K562 (cell line): ENCODE measurements around the gene SLC5A2. TPM values are rescaled to one million over a fixed set of nuclear protein-coding genes. Genes with fewer than 3 reads are reported as not detected.

Experiments used
- ATF7 ChIP-seq: fragments of 450-650 bp; IDR thresholded peaks from 2 replicates; pipeline ENCODE4 v1.7.1; 2014; ENCODE audit warnings: mild to moderate bottlenecking, moderate library complexity
- BRD4 ChIP-seq: fragments of 200-600 bp; sonication (generic); IDR thresholded peaks from 2 replicates; pipeline ENCODE4 v1.6.1; 2017; ENCODE audit warnings: inconsistent platforms
- CBX5 ChIP-seq: IDR thresholded peaks from 2 replicates; pipeline ENCODE4 v1.6.1; 2014; ENCODE audit warnings: low read depth, borderline replicate concordance
- HDAC8 ChIP-seq: fragments of 450-650 bp; IDR thresholded peaks from 2 replicates; pipeline ENCODE4 v1.6.1; 2016; ENCODE audit warnings: mild to moderate bottlenecking, missing genetic modification characterization, moderate library complexity, missing compliant biosample characterization
- HSF4 ChIP-seq: fragments of 250-450 bp; sonication (Bioruptor Pico); IDR thresholded peaks from 2 replicates; pipeline ENCODE4 v2.1.2; 2022; ENCODE audit warnings: mild to moderate bottlenecking, moderate library complexity, borderline replicate concordance
- KDM4B ChIP-seq, 2 experiments: fragments of 450-650 bp in 1 of 2; sonication (generic) in 1 of 2; IDR thresholded peaks; 2 replicates each; pipeline ENCODE4 v1.6.1; 2016 to 2017; ENCODE audit warnings: borderline replicate concordance in 2 of 2, antibody characterized with exemption in 1 of 2, low read depth in 1 of 2, mild to moderate bottlenecking in 1 of 2
- NFIC ChIP-seq: fragments of 450-650 bp; IDR thresholded peaks from 2 replicates; pipeline ENCODE4 v1.6.1; 2017; ENCODE audit warnings: mild to moderate bottlenecking, inconsistent platforms
- NONO ChIP-seq, 2 experiments: fragments of 200-400 bp in 1 of 2; fragments of 450-650 bp in 1 of 2; formaldehyde crosslinking in 1 of 2; IDR thresholded peaks; 2 replicates each; pipeline ENCODE4 v1.6.1; 2017; ENCODE audit warnings: low read depth in 2 of 2, mild to moderate bottlenecking in 2 of 2, moderate library complexity in 2 of 2, low read length in 1 of 2
- NRF1 ChIP-seq, 2 experiments: fragments of 450-650 bp; IDR thresholded peaks in 1 of 2; conservative IDR thresholded peaks in 1 of 2; 2 replicates each; pipeline ENCODE4 v1.6.1; 2014; ENCODE audit warnings: mild to moderate bottlenecking in 2 of 2
- POLR2A ChIP-seq: fragments of 450-650 bp; conservative IDR thresholded peaks from 2 replicates; pipeline ENCODE4 v1.6.1; 2016
- PRDM10 ChIP-seq: fragments of 450-650 bp; IDR thresholded peaks from 2 replicates; pipeline ENCODE4 v1.6.1; 2018; ENCODE audit not compliant: partially characterized antibody
- SAP30 ChIP-seq: fragments of 200-600 bp; sonication (generic); IDR thresholded peaks from 2 replicates; pipeline ENCODE4 v1.6.1; 2012; ENCODE audit warnings: borderline replicate concordance, low read depth, mild to moderate bottlenecking, moderate library complexity, low read length, control low read depth, inconsistent platforms; ENCODE audit not compliant: insufficient read depth, poor library complexity, severe bottlenecking
- STAG1 ChIP-seq: sonication (generic); formaldehyde crosslinking; IDR thresholded peaks from 2 replicates; pipeline ENCODE4 v1.5.0; 2020; ENCODE audit warnings: missing genetic modification reagents, borderline replicate concordance
- TFAP4 ChIP-seq: sonication (generic); formaldehyde crosslinking; IDR thresholded peaks from 2 replicates; pipeline ENCODE4 v1.8.0; 2022; ENCODE audit warnings: missing genetic modification reagents, mild to moderate bottlenecking, moderate library complexity, borderline replicate concordance
- ZBTB1 ChIP-seq: sonication (generic); formaldehyde crosslinking; IDR thresholded peaks from 2 replicates; pipeline ENCODE4 v1.8.1; 2023; ENCODE audit warnings: missing genetic modification reagents, low read depth, mild to moderate bottlenecking, borderline replicate concordance
- ZNF12 ChIP-seq: sonication (generic); formaldehyde crosslinking; IDR thresholded peaks from 2 replicates; pipeline ENCODE4 v1.4.0; 2020; ENCODE audit warnings: mild to moderate bottlenecking, missing genetic modification reagents
- ZNF140 ChIP-seq: fragments of 250-450 bp; sonication (Bioruptor Pico); IDR thresholded peaks from 2 replicates; pipeline ENCODE4 v1.8.0; 2021; ENCODE audit warnings: moderate library complexity, mild to moderate bottlenecking, inconsistent platforms
- ZNF143 ChIP-seq: sonication (generic); formaldehyde crosslinking; IDR thresholded peaks from 2 replicates; pipeline ENCODE4 v1.9.0; 2022; ENCODE audit warnings: mild to moderate bottlenecking, missing genetic modification reagents
- polyA plus RNA-seq, 8 experiments: library from polyadenylated mRNA; depleted of rRNA in 4 of 8; stranded (reverse) in 5 of 8; unstranded in 3 of 8; fragments of >200 nt; fragmentation: Nextera tagmentation in 2 of 8; fragmentation: Illumina TruSeq in 1 of 8; extraction: Ambion mirVana in 2 of 8; extraction: Trizol in 1 of 8; gene quantifications; 2 replicates each; pipeline versions ENCODE4 v1.2.1 to v1.2.3, GENCODE V29; 2011 to 2014; ENCODE audit warnings: inconsistent platforms in 1 of 8, missing spikeins in 1 of 8
- total RNA-seq, 7 experiments: library from RNA; depleted of rRNA in 6 of 7; stranded (reverse); fragments of >200 nt in 6 of 7; fragmentation: Illumina TruSeq in 2 of 7; extraction: Trizol in 2 of 7; gene quantifications; 2 replicates each; pipeline versions ENCODE4 v1.2.1 to v1.2.3, GENCODE V29; 2011 to 2021; ENCODE audit warnings: low replicate concordance in 1 of 7
- TF ChIP-seq, protein P1 (sequence below): sonication (generic); formaldehyde crosslinking; IDR thresholded peaks from 2 replicates; pipeline ENCODE4 v1.9.0; 2022; ENCODE audit warnings: mild to moderate bottlenecking, missing genetic modification reagents

The SLC5A2 gene
- total and polyA plus RNA-seq, 9 of the 15 experiments (the other 6 are each of a cell fraction or from before 2014, with no cell fraction given), result 0.07 to 2.7 (median 2.2) TPM; not detected in 6

- TF ChIP-seq TFAP4 (CRISPR knock-in tag), result peak; percentile 66; the same call in 1 of the 2 replicates
- TF ChIP-seq CBX5, result peak; percentile 29; the same call in 1 of the 2 replicates
- TF ChIP-seq STAG1, result 0 out of 2 replicates have a peak, but pooled peaks have one; percentile 32
- no peak for TF ChIP-seq HDAC8 (tag)
- TF ChIP-seq ZNF12 (CRISPR knock-in tag), result 0 out of 2 replicates have a peak, but pooled peaks have one; percentile 49
- TF ChIP-seq, protein P1, sequence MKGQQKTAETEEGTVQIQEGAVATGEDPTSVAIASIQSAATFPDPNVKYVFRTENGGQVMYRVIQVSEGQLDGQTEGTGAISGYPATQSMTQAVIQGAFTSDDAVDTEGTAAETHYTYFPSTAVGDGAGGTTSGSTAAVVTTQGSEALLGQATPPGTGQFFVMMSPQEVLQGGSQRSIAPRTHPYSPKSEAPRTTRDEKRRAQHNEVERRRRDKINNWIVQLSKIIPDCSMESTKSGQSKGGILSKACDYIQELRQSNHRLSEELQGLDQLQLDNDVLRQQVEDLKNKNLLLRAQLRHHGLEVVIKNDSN (CRISPR knock-in tag), result peak; percentile 34; the same call in 1 of the 2 replicates
- TF ChIP-seq KDM4B (IDR thresholded peaks at IDR 0.05; ENCODE audit: borderline replicate concordance in 2 of 2, low read depth in 1 of 2), result 0 out of 4 replicates have a peak, but pooled peaks of 1 of the 2 experiments have one; percentile 11
- TF ChIP-seq NRF1 (conservative IDR thresholded peaks at IDR 0.05 in 1 of 2, IDR thresholded peaks at IDR 0.05 in 1 of 2), result peak; percentile 49 to 67; a peak in 3 of 4 replicates
- TF ChIP-seq ATF7, result peak; percentile 86
- peak; percentile 57; the same call in 1 of the 2 replicates for TF ChIP-seq ZNF143 (CRISPR knock-in tag)
- peak in 1 of 2 experiments; percentile 94; a peak in 2 of 4 replicates for TF ChIP-seq NONO (IDR thresholded peaks at IDR 0.05; ENCODE audit: low read depth in 2 of 2, low read length in 1 of 2)
- TF ChIP-seq HSF4 (CRISPR knock-in tag), result no peak
- no peak for TF ChIP-seq NFIC
- peak; percentile 98 for TF ChIP-seq PRDM10
- 0 out of 2 replicates have a peak, but pooled peaks have one; percentile 5 for TF ChIP-seq BRD4
- TF ChIP-seq ZBTB1 (CRISPR knock-in tag), result peak; percentile 67; the same call in 1 of the 2 replicates
- TF ChIP-seq POLR2A, result peak; percentile 5; the same call in 1 of the 2 replicates
- TF ChIP-seq SAP30, result peak; percentile 37
- no peak for TF ChIP-seq ZNF140 (CRISPR knock-in tag)
These were observed 24.7 kb upstream of the SLC5A2 start (continued) for GRCh38 chr16:31458073-31458843.
